Kidney (tissue), 14 donors: Measurements from ENCODE around the gene CUBN. TPM values are rescaled to one million over a fixed set of nuclear protein-coding genes. Genes with fewer than 3 reads are reported as not detected.

Experiments used
- DNase-seq, 5 donors: peaks; one replicate each; pipeline ENCODE4 v3.0.0-alpha.2; 2013 to 2020
- FAIRE-seq: peaks from 2 replicates; lab custom pipeline; 2012; peaks lifted over from hg19 to GRCh38; lab: Jason Lieb, UNC
- H3K27ac ChIP-seq, 2 donors: one replicate each; pipeline ENCODE4 v1.7.0; 2013; ENCODE audit warnings: low read depth in 2 of 2, low read length in 2 of 2, inconsistent platforms in 1 of 2
- H3K27me3 ChIP-seq: one replicate; pipeline ENCODE4 v1.7.1; 2013; ENCODE audit warnings: low read length, inconsistent platforms; ENCODE audit not compliant: control insufficient read depth, insufficient read depth
- H3K36me3 ChIP-seq, 3 donors: one replicate each; pipeline versions ENCODE4 v1.7.0 to v1.7.1; 2013; ENCODE audit warnings: low read length in 3 of 3, control low read depth in 1 of 3, inconsistent platforms in 1 of 3; ENCODE audit not compliant: insufficient read depth in 3 of 3, control insufficient read depth in 2 of 3
- H3K4me1 ChIP-seq, 3 donors: one replicate each; pipeline versions ENCODE4 v1.7.0 to v1.7.1; 2013; ENCODE audit warnings: low read length in 3 of 3, inconsistent platforms in 1 of 3, low read depth in 1 of 3; ENCODE audit not compliant: control insufficient read depth in 2 of 3, insufficient read depth in 2 of 3
- H3K4me3 ChIP-seq, 3 donors: one replicate each; pipeline versions ENCODE4 v1.7.0 to v1.8.1; 2013; ENCODE audit warnings: low read length in 3 of 3, control low read depth in 1 of 3, inconsistent platforms in 1 of 3
- H3K9ac ChIP-seq, 3 donors: one replicate each; pipeline versions ENCODE4 v1.7.0 to v1.7.1; 2013; ENCODE audit warnings: low read length in 3 of 3, control low read depth in 1 of 3, inconsistent platforms in 1 of 3
- H3K9me3 ChIP-seq, 3 donors: one replicate each; pipeline versions ENCODE4 v1.7.0 to v1.7.1; 2013; ENCODE audit warnings: low read length in 3 of 3, control low read depth in 1 of 3, inconsistent platforms in 1 of 3; ENCODE audit not compliant: control insufficient read depth in 2 of 3, insufficient read depth in 1 of 3
- intact Hi-C: fragments of 100-400 bp; cut with DNase I; formaldehyde crosslinking; loops from one replicate; pipeline ENCODE4 v1.11.1; 2022
- polyA plus RNA-seq: library from polyadenylated mRNA; stranded (reverse); fragments of 350-450 nt; fragmentation: Illumina TruSeq; extraction: RNeasy Lipid Tissue Mini Kit (QIAGEN cat#74804); gene quantifications from one replicate; pipeline ENCODE4 v1.2.3, GENCODE V29; 2014; ENCODE audit warnings: low read depth, low replicate concordance; ENCODE audit not compliant: insufficient read depth
- total RNA-seq: library from RNA; stranded (reverse); fragmentation: NEBNext Ultra II Directional; extraction: Animal tissue kit (Norgen Biotek cat#: 25700); gene quantifications from one replicate; pipeline ENCODE4 v1.2.1, GENCODE V29; 2021
- TF ChIP-seq, protein P1 (sequence below): IDR thresholded peaks from 3 replicates; pipeline ENCODE4 v1.5.1; 2012; ENCODE audit warnings: mild to moderate bottlenecking, moderate library complexity, borderline replicate concordance; ENCODE audit not compliant: insufficient read depth; ENCODE audit errors: extremely low read depth
- donor health status: control.
- donor health status: control.
- donor health status: control.
- donor health status: control.
- donor health status: control.
- donor health status: DM: yes; HTN: yes; CAD: no.
- donor health status: Normal renal cell carcinoma (clear cell type).

CUBN gene
- total and polyA plus RNA-seq, 2 donors from 2014 or later, result 14.8 to 31.6 TPM

DNA sequence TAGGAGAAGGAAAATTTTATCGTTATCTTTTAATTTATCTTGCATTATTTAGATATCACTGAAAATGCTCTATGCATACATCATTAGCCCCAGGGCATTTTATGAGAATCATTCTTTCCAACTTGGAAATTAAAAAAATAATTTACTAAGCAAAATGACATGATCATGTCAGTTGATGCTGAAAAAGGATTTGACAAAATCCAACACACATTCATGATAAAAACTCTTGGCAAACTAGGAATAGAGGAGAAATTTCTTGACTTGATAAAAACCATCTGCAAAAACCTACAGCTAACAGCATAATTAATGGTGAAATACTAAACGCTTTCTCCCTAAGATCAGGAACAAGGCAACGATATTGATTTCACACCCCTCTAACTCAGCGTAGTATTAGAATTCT, 272.2 kb downstream of the CUBN start:
- H3K4me1 ChIP-seq, result no peaks in the 10 kb centered on the region
- H3K9me3 ChIP-seq, result no peaks in the 10 kb centered on the region
- TF ChIP-seq, protein P1, sequence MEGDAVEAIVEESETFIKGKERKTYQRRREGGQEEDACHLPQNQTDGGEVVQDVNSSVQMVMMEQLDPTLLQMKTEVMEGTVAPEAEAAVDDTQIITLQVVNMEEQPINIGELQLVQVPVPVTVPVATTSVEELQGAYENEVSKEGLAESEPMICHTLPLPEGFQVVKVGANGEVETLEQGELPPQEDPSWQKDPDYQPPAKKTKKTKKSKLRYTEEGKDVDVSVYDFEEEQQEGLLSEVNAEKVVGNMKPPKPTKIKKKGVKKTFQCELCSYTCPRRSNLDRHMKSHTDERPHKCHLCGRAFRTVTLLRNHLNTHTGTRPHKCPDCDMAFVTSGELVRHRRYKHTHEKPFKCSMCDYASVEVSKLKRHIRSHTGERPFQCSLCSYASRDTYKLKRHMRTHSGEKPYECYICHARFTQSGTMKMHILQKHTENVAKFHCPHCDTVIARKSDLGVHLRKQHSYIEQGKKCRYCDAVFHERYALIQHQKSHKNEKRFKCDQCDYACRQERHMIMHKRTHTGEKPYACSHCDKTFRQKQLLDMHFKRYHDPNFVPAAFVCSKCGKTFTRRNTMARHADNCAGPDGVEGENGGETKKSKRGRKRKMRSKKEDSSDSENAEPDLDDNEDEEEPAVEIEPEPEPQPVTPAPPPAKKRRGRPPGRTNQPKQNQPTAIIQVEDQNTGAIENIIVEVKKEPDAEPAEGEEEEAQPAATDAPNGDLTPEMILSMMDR, result no peak
- DNase-seq, result no peak
- H3K27ac ChIP-seq, result no peak overlapping the region
- no peaks in the 10 kb centered on the region for H3K27me3 ChIP-seq
- intact Hi-C loops, result no loop called here
- H3K36me3 ChIP-seq, result peaks cover 0 to 6% (median 0%) of the 10 kb centered on the region in 3 donors
- H3K4me3 ChIP-seq, result no peak overlapping the region
- H3K9ac ChIP-seq, result no peak overlapping the region
- no peak for FAIRE-seq

- H3K27ac ChIP-seq, result no peak overlapping the region
- H3K27me3 ChIP-seq, result no peaks in the 10 kb centered on the region
- H3K9me3 ChIP-seq, result no peaks in the 10 kb centered on the region
- FAIRE-seq (no peak), DNase-seq (peak in 2 of 5 donors; percentile 26 to 47)
- intact Hi-C loops, result no loop called here
- TF ChIP-seq, protein P1, result no peak
- no peaks in the 10 kb centered on the region for H3K4me1 ChIP-seq
- no peak overlapping the region for H3K9ac ChIP-seq
- no peak overlapping the region for H3K4me3 ChIP-seq
- peaks cover 0 to 6% (median 0%) of the 10 kb centered on the region in 3 donors for H3K36me3 ChIP-seq
Observed at GRCh38 chr10:16856567-16856966, 273.0 kb downstream of the CUBN start.

DNA sequence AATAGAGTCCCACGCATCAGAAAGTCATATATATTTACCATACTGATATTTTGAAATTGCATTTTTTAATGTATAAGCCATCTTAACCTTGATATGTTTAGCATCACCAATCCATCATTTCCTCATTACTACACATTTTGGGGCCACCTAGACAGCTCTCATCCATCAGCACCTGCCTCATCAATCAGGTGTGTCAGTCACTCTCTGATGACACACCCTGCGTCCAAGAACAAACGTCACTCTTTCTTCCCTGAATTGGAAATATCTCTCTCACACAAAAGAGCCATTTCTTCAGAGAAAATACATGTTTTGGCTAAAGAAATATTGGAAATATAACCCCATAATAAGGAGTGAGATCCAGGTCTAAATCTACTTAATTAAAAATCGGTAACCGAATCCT, 273.5 kb downstream of the CUBN start:
- peaks cover 0 to 9% (median 0%) of the 10 kb centered on the region in 3 donors for H3K36me3 ChIP-seq
- intact Hi-C loops, result no loop called here
- no peaks in the 10 kb centered on the region for H3K27me3 ChIP-seq
- no peak overlapping the region for H3K9ac ChIP-seq
- DNase-seq, result no peak
- H3K9me3 ChIP-seq, result no peaks in the 10 kb centered on the region
- H3K4me1 ChIP-seq, result no peaks in the 10 kb centered on the region
- FAIRE-seq, result no peak
- TF ChIP-seq, protein P1, result no peak
- H3K4me3 ChIP-seq, result no peak overlapping the region
- H3K27ac ChIP-seq, result no peak overlapping the region

- H3K9me3 ChIP-seq, result no peaks in the 10 kb centered on the region
- H3K27ac ChIP-seq, result no peak overlapping the region
- no peaks in the 10 kb centered on the region for H3K27me3 ChIP-seq
- DNase-seq (no peak), FAIRE-seq (no peak)
- H3K4me1 ChIP-seq, result no peaks in the 10 kb centered on the region
- intact Hi-C loops, result no loop called here
- TF ChIP-seq, protein P1, result peak; percentile 3
- peaks cover 0 to 11% (median 0%) of the 10 kb centered on the region in 3 donors for H3K36me3 ChIP-seq
- no peak overlapping the region for H3K4me3 ChIP-seq
- no peak overlapping the region for H3K9ac ChIP-seq
Observed at GRCh38 chr10:16854623-16855022, 275.0 kb downstream of the CUBN start.
